Keratinocyte (primary cell): ENCODE results near the gene SSC4D. TPM values are rescaled to one million over a fixed set of nuclear protein-coding genes. Genes with fewer than 3 reads are reported as not detected.
A peak's percentile ranks its signal among the peaks of the same experiment; 100 is the strongest.

Experiments used
- DNase-seq: peaks from one replicate; pipeline ENCODE4 v3.0.0-alpha.2; 2011; ENCODE audit warnings: low read depth, missing footprints, low spot score
- FAIRE-seq: peaks from 2 replicates; lab custom pipeline; 2011; peaks lifted over from hg19 to GRCh38; lab: Jason Lieb, UNC
- H2AFZ ChIP-seq: 2 replicates; pipeline ENCODE4 v1.6.0; 2012; ENCODE audit warnings: low read length, control low read depth, inconsistent platforms; ENCODE audit not compliant: control insufficient read depth
- H3K27ac ChIP-seq: 2 replicates; pipeline ENCODE4 v1.5.1; 2011; ENCODE audit warnings: low read length; ENCODE audit not compliant: control insufficient read depth, insufficient read depth
- H3K27me3 ChIP-seq: 3 replicates; pipeline ENCODE4 v1.6.0; 2011; ENCODE audit warnings: low read length; ENCODE audit not compliant: control insufficient read depth, insufficient read depth; ENCODE audit errors: extremely low read depth
- H3K36me3 ChIP-seq, 2 experiments: 2 replicates in 1 of 2; 3 replicates in 1 of 2; pipeline ENCODE4 v1.5.1; 2011; ENCODE audit warnings: low read length in 2 of 2, mild to moderate bottlenecking in 1 of 2; ENCODE audit not compliant: control insufficient read depth in 2 of 2, insufficient read depth in 2 of 2; ENCODE audit errors: extremely low read depth in 1 of 2
- H3K4me1 ChIP-seq: 3 replicates; pipeline ENCODE4 v1.5.1; 2011; ENCODE audit warnings: low read length; ENCODE audit not compliant: control insufficient read depth, insufficient read depth; ENCODE audit errors: extremely low read depth
- H3K4me2 ChIP-seq: 3 replicates; pipeline ENCODE4 v1.6.0; 2011; ENCODE audit warnings: low read depth, low read length; ENCODE audit not compliant: control insufficient read depth, insufficient read depth; ENCODE audit errors: extremely low read depth
- H3K4me3 ChIP-seq, 3 experiments: fragments of 200-600 bp in 1 of 3; sonication (generic) in 1 of 3; 2 replicates in 2 of 3; 3 replicates in 1 of 3; pipeline ENCODE4 v1.5.1; 2011 to 2016; ENCODE audit warnings: low read length in 3 of 3, mild to moderate bottlenecking in 3 of 3, control low read depth in 2 of 3, inconsistent platforms in 1 of 3, low read depth in 1 of 3, mixed read lengths in 1 of 3, mixed run types in 1 of 3, moderate library complexity in 1 of 3; ENCODE audit not compliant: control insufficient read depth in 2 of 3, insufficient read depth in 2 of 3; ENCODE audit errors: extremely low read depth in 1 of 3
- H3K79me2 ChIP-seq: 2 replicates; pipeline ENCODE4 v1.6.0; 2012; ENCODE audit warnings: low read length; ENCODE audit not compliant: control insufficient read depth, insufficient read depth
- H3K9ac ChIP-seq: 3 replicates; pipeline ENCODE4 v1.6.0; 2011; ENCODE audit warnings: low read length; ENCODE audit not compliant: control insufficient read depth, insufficient read depth; ENCODE audit errors: extremely low read depth
- H3K9me1 ChIP-seq: 3 replicates; pipeline ENCODE4 v1.6.0; 2011; ENCODE audit warnings: low read length; ENCODE audit not compliant: control insufficient read depth, insufficient read depth; ENCODE audit errors: extremely low read depth
- H3K9me3 ChIP-seq: 2 replicates; pipeline ENCODE4 v1.5.1; 2012; ENCODE audit warnings: low read depth, low read length; ENCODE audit not compliant: control insufficient read depth
- H4K20me1 ChIP-seq: 3 replicates; pipeline ENCODE4 v1.6.0; 2011; ENCODE audit warnings: low read length; ENCODE audit not compliant: control insufficient read depth, insufficient read depth; ENCODE audit errors: extremely low read depth
- CTCF ChIP-seq, 3 experiments: IDR thresholded peaks in 1 of 3; conservative IDR thresholded peaks in 1 of 3; optimal IDR thresholded peaks in 1 of 3; 2 replicates in 2 of 3; 3 replicates in 1 of 3; pipeline versions ENCODE3 to v1.5.1; 2011; ENCODE audit warnings: low read length in 3 of 3, mild to moderate bottlenecking in 3 of 3, moderate library complexity in 2 of 3, control low read depth in 1 of 3, inconsistent platforms in 1 of 3; ENCODE audit not compliant: insufficient read depth in 2 of 3; ENCODE audit errors: extremely low read depth in 1 of 3
- EZH2 ChIP-seq: IDR thresholded peaks from one replicate; pipeline ENCODE4 v1.6.1; 2012; ENCODE audit warnings: inconsistent platforms, mild to moderate bottlenecking, low read length, moderate library complexity
- dilution Hi-C: fragments of 300-500 bp; cut with MboI; formaldehyde crosslinking; loops from one replicate; pipeline ENCODE4 v1.7.0; 2020; ENCODE audit warnings: low sequenced_read_pairs; ENCODE audit not compliant: extremely low pct_ligation_motif_present
- polyA plus RNA-seq, 5 experiments: library from polyadenylated mRNA; depleted of rRNA in 3 of 5; stranded (reverse) in 3 of 5; stranded (forward) in 1 of 5; unstranded in 1 of 5; fragments of >200 nt; gene quantifications; 1 replicate in 1 of 5; 2 replicates in 3 of 5; 3 replicates in 1 of 5; pipeline versions ENCODE4 v1.2.1 to v1.2.3, GENCODE V29; 2011 to 2012; ENCODE audit warnings: missing spikeins in 2 of 5, low read depth in 1 of 5, low replicate concordance in 1 of 5

The SSC4D gene
- polyA plus RNA-seq, 1 donor (not counting 4 experiments of a cell fraction or from before 2014, with no cell fraction given) = 0.98 TPM

GRCh38 chr7:76346778-76347177, 62.7 kb downstream of the SSC4D start:
- Histone ChIP-seq H3K4me2 (no peak overlapping the region), H3K36me3 (peaks cover 32 to 46% of the 10 kb centered on the region in 2 experiments)
- dilution Hi-C loops = no loop called here

GRCh38 chr7:76346097-76346496, 63.4 kb downstream of the SSC4D start:
- H3K4me3 ChIP-seq = no peak overlapping the region
- peaks cover 9% of the 10 kb centered on the region for H3K9me1 ChIP-seq
- no peaks in the 10 kb centered on the region for H3K9me3 ChIP-seq
- no peak overlapping the region for H2AFZ ChIP-seq
- FAIRE-seq (no peak), DNase-seq (no peak)
- peaks cover 33 to 52% of the 10 kb centered on the region in 2 experiments for H3K36me3 ChIP-seq
- TF ChIP-seq CTCF (optimal IDR thresholded peaks at IDR 0.05 in 1 of 3, IDR thresholded peaks at IDR 0.05 in 1 of 3, conservative IDR thresholded peaks at IDR 0.05 in 1 of 3; ENCODE audit: extremely low read depth in 1 of 3, insufficient read depth in 2 of 3, low read length in 3 of 3) (no peak), EZH2 (no peak)
- no peak overlapping the region for H3K4me2 ChIP-seq
- H3K27me3 ChIP-seq = no peaks in the 10 kb centered on the region
- peaks cover 100% of the 10 kb centered on the region for H3K79me2 ChIP-seq
- peaks cover 51% of the 10 kb centered on the region for H4K20me1 ChIP-seq
- dilution Hi-C loops = no loop called here
- no peak overlapping the region for H3K9ac ChIP-seq
- no peak overlapping the region for H3K27ac ChIP-seq
- peaks cover 7% of the 10 kb centered on the region for H3K4me1 ChIP-seq

More at GRCh38 chr7:76346778-76347177, 62.7 kb downstream of the SSC4D start:
- no peak overlapping the region for H2AFZ ChIP-seq
- H3K4me1 ChIP-seq = peaks cover 7% of the 10 kb centered on the region
- no peak overlapping the region for H3K27ac ChIP-seq
- peaks cover 53% of the 10 kb centered on the region for H4K20me1 ChIP-seq
- H3K9me1 ChIP-seq = peaks cover 9% of the 10 kb centered on the region
- no peak for TF ChIP-seq EZH2
- H3K79me2 ChIP-seq = peaks cover 100% of the 10 kb centered on the region
- no peaks in the 10 kb centered on the region for H3K27me3 ChIP-seq
- no peaks in the 10 kb centered on the region for H3K9me3 ChIP-seq
- H3K4me3 ChIP-seq = no peak overlapping the region
- no peak for FAIRE-seq
- DNase-seq = no peak
- no peak overlapping the region for H3K9ac ChIP-seq

- Histone ChIP-seq H3K36me3 (peaks cover 29 to 52% of the 10 kb centered on the region in 2 experiments), H2AFZ (no peak overlapping the region), H3K4me3 (no peak overlapping the region), H3K9ac (no peak overlapping the region), H3K27me3 (no peaks in the 10 kb centered on the region), H3K27ac (peak overlapping the region; percentile 33), H4K20me1 (peaks cover 52% of the 10 kb centered on the region), H3K4me1 (peaks cover 11% of the 10 kb centered on the region), H3K9me3 (no peaks in the 10 kb centered on the region), H3K9me1 (peaks cover 9% of the 10 kb centered on the region), H3K4me2 (no peak overlapping the region), H3K79me2 (peaks cover 100% of the 10 kb centered on the region)
- dilution Hi-C loops = no loop called here
- TF ChIP-seq EZH2 (no peak), CTCF (optimal IDR thresholded peaks at IDR 0.05 in 1 of 3, IDR thresholded peaks at IDR 0.05 in 1 of 3, conservative IDR thresholded peaks at IDR 0.05 in 1 of 3; ENCODE audit: extremely low read depth in 1 of 3, insufficient read depth in 2 of 3, low read length in 3 of 3) (no peak)
- DNase-seq = no peak
- no peak for FAIRE-seq
These were observed 65.6 kb downstream of the SSC4D start for GRCh38 chr7:76343931-76344321.
